Diencephalon (tissue), 1 donor: Measurements from ENCODE around the gene GPC3. TPM values are rescaled to one million over a fixed set of nuclear protein-coding genes. Genes with fewer than 3 reads are reported as not detected.

ENCODE experiments used
- small RNA-seq: library from RNA; depleted of rRNA; stranded (forward); fragments of <200 nt; gene quantifications from one replicate; pipeline ENCODE3, GENCODE V24; 2014
- total RNA-seq: library from RNA; depleted of rRNA; stranded (reverse); fragments of >200 nt; gene quantifications from one replicate; pipeline ENCODE4 v1.2.3, GENCODE V29; 2014

GPC3 gene
- 11.8 TPM for total RNA-seq

DNA sequence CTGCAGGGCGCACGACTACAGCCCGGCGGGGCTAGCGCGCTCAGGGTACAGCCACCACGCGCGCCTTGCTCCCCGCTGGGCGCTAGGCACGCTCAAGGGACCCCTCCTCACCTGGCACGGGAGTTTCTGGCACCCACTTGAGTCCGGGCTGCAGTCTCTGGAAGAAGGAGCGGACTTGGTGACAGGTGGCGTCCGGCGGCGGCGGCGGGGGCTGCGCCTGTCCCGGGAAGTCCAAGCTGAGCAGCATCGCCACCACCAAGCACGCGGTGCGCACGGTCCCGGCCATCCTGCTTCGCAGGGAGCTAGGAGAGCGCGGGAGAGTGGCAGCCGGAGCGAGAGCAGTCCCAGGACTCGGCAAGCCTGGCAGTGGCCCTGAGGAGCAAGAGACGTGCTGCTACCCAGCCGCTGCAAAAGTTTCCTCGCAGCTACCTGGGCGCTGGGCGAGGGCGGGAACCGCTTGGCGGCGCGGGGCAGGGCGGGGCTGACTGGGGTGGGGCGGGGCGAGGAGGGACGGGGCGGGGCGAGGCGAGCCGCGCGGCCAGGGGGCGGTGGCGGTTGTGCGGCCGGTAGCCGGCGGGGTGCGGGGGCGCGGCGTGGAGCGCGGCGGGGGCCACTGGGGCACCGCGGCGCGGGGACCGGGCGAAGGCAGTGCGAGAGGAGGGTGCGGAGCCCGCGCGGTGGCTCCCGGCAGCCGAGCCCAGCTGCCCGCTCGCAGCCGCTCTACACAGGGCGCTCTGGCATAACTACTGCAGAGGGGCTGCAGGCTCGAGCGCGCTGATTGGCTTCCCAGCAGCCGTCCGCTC, at the start of gene GPC3:
GPC3 (minus strand) TSS at position 431 of the 803 bp plus-strand sequence.

Small RNAs within 50 kb of the gene (small RNA-seq; reads per million reads assigned to genes)
- gene RNU6-203P = not detected
